ENCODE data around the gene RPP25L.

Gene RPP25L

DNA sequence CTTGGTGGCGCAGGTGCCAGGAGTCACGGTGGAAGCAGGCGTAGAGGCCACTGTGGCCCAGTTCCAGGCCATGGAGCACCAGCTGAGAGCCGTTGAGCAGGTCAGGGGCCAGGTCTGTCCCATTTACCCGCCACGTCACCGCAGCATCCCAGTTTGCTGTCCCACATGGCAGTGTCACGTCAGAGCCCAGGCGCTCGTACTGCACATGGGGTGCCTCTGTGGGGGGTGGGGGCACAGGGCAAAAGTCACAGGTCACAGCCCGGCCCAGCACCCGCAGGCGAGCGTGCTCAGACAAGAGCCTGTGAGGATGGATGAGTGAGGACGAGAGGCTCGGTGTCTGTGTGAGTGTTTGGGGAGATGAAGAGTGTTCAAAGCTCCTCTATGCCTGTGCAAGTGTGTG, 47.3 kb downstream of the RPP25L start:
- Histone ChIP-seq H3K9ac (ENCODE audit: low read depth, low read length) (no peak overlapping the region), H3K27me3 (ENCODE audit: control insufficient read depth, insufficient read depth, low read length) (peaks cover 18% of the 10 kb centered on the region), H3K27ac (ENCODE audit: low read depth, low read length) (no peak overlapping the region), H3K9me3 (ENCODE audit: control insufficient read depth, insufficient read depth, low read length) (no peaks in the 10 kb centered on the region), H3K4me1 (ENCODE audit: control insufficient read depth, insufficient read depth, low read length) (peaks cover 30% of the 10 kb centered on the region), H3K4me3 (ENCODE audit: low read depth, low read length) (no peak overlapping the region), H3K36me3 (ENCODE audit: control insufficient read depth, insufficient read depth, low read length) (no peaks in the 10 kb centered on the region)

DNA sequence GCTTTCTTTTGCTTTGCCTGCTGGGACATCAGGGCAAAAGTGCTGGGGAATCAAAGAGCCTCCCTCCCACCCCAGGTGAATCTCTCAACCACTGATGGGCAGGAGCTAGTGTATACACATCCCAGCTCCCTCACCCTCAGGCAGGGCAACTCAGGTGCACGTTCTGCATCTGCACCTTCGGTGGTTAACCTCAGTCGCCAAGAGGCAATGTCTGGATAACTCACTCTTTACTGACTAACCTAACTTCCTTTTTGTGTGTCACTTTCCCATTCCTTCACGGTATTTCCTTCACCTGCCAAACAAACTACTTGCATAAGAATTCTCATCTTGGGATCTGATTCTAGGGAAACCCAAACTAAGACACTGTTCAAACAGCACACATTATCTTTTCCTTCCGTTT, 48.6 kb downstream of the RPP25L start:
- H3K36me3 ChIP-seq (ENCODE audit: control insufficient read depth, insufficient read depth, low read length) = no peaks in the 10 kb centered on the region
- peaks cover 18% of the 10 kb centered on the region; the same call in 1 of the 2 replicates for H3K4me1 ChIP-seq (ENCODE audit: control insufficient read depth, insufficient read depth, low read length)
- no peaks in the 10 kb centered on the region for H3K9me3 ChIP-seq (ENCODE audit: control insufficient read depth, insufficient read depth, low read length)
- H3K9ac ChIP-seq (ENCODE audit: low read depth, low read length) = no peak overlapping the region
- H3K27me3 ChIP-seq (ENCODE audit: control insufficient read depth, insufficient read depth, low read length) = peaks cover 18% of the 10 kb centered on the region
- H3K4me3 ChIP-seq (ENCODE audit: low read depth, low read length) = no peak overlapping the region
- H3K27ac ChIP-seq (ENCODE audit: low read depth, low read length) = no peak overlapping the region

DNA sequence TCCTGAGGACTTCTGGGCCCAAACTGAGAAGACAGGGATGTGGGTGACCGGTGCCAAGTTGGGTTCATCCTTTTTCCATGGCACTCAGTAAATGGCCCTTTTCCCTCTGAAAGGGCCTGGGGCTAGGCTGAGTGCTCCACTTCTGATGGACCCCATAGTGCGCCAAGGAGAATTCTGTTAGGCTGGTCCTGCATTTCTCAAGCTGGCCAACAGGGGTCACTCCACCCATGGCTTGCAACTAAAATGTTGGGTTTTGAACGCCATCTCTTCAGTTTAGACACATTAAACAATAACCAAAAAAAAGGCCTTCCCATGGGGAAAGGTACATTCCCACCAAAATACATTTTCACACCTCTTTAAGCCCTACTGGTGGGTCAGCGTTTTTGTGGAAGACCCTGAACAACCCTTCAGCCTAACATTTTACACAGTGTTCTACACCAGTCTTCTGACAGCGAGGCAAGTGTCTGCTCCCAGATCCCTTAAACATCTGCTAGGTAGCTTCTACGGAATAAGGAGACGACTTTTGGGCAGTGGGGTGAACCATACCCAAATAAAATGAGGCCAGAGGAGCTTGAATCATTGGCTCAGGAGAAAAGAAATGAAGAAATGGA, 49.7 kb downstream of the RPP25L start:
- Histone ChIP-seq H3K27ac (ENCODE audit: low read depth, low read length) (no peak overlapping the region), H3K36me3 (ENCODE audit: control insufficient read depth, insufficient read depth, low read length) (no peaks in the 10 kb centered on the region), H3K9me3 (ENCODE audit: control insufficient read depth, insufficient read depth, low read length) (no peaks in the 10 kb centered on the region), H3K4me1 (ENCODE audit: control insufficient read depth, insufficient read depth, low read length) (peaks cover 17% of the 10 kb centered on the region; the same call in 1 of the 2 replicates), H3K9ac (ENCODE audit: low read depth, low read length) (no peak overlapping the region), H3K27me3 (ENCODE audit: control insufficient read depth, insufficient read depth, low read length) (peaks cover 13% of the 10 kb centered on the region), H3K4me3 (ENCODE audit: low read depth, low read length) (no peak overlapping the region)

DNA sequence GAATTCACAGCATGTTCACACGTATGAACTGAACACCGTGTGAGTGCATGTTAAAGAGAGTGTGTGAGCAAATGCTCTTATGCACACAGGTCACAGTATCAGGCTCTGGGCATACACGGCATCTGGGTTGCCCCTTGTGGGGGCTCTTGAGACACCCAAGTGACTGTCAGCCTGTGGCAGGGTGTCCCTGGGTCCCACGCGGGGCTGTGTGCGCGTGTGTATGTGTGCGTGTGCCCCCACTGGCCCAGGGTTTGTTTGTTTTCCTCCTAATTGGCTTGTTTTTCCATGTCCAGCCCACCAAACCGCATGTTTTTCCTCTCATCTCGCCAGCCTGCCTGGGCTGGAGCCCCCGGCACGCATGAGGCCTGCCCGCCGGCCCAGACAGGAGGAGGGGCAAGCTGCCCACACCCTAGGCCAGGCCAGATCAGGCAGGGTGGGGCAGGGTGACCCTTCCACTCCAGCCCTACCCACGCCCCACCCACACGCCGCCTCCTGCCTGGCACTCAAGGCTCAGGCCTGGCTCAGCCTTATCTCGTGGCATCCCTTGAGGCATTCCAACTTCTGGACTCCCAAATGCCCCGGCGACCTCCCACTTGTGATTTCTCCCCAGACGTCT, 51.2 kb downstream of the RPP25L start:
- H3K9ac ChIP-seq (ENCODE audit: low read depth, low read length) = no peak overlapping the region
- no peaks in the 10 kb centered on the region for H3K9me3 ChIP-seq (ENCODE audit: control insufficient read depth, insufficient read depth, low read length)

More for the DNA sequence above, 51.2 kb downstream of the RPP25L start:
- H3K27me3 ChIP-seq (ENCODE audit: control insufficient read depth, insufficient read depth, low read length) = peaks cover 11% of the 10 kb centered on the region
- no peak overlapping the region for H3K4me3 ChIP-seq (ENCODE audit: low read depth, low read length)
- H3K27ac ChIP-seq (ENCODE audit: low read depth, low read length) = no peak overlapping the region
- peaks cover 10% of the 10 kb centered on the region; the same call in 1 of the 2 replicates for H3K4me1 ChIP-seq (ENCODE audit: control insufficient read depth, insufficient read depth, low read length)
- H3K36me3 ChIP-seq (ENCODE audit: control insufficient read depth, insufficient read depth, low read length) = no peaks in the 10 kb centered on the region
